Ishikawa (cell line): ENCODE results near the gene MRGPRF.

Experiments used
- CEBPB ChIP-seq: IDR thresholded peaks from 2 replicates; pipeline ENCODE4 v1.6.1; 2012
- CREB1 ChIP-seq: IDR thresholded peaks from 2 replicates; pipeline ENCODE4 v1.6.1; 2012; ENCODE audit warnings: low read depth
- EGR1 ChIP-seq: IDR thresholded peaks from 2 replicates; pipeline ENCODE4 v1.6.1; 2012
- EP300 ChIP-seq: IDR thresholded peaks from 2 replicates; pipeline ENCODE4 v1.6.1; 2012; ENCODE audit warnings: borderline replicate concordance
- FOXM1 ChIP-seq: IDR thresholded peaks from 2 replicates; pipeline ENCODE4 v1.6.1; 2012; ENCODE audit warnings: low read depth, borderline replicate concordance
- NFIC ChIP-seq: IDR thresholded peaks from 2 replicates; pipeline ENCODE4 v1.6.1; 2012
- RAD21 ChIP-seq: IDR thresholded peaks from 2 replicates; pipeline ENCODE4 v1.6.1; 2012; ENCODE audit warnings: low read depth
- REST ChIP-seq: IDR thresholded peaks from 2 replicates; pipeline ENCODE4 v1.6.1; 2012; ENCODE audit warnings: low read depth, mild to moderate bottlenecking
- TAF1 ChIP-seq: IDR thresholded peaks from 2 replicates; pipeline ENCODE4 v1.6.1; 2012; ENCODE audit warnings: low read depth, mild to moderate bottlenecking
- TCF12 ChIP-seq: IDR thresholded peaks from 2 replicates; pipeline ENCODE4 v1.6.1; 2012; ENCODE audit warnings: low read depth
- TEAD4 ChIP-seq: IDR thresholded peaks from 2 replicates; pipeline ENCODE4 v1.6.1; 2012
- USF1 ChIP-seq: IDR thresholded peaks from 2 replicates; pipeline ENCODE4 v1.6.1; 2012
- YY1 ChIP-seq: IDR thresholded peaks from 2 replicates; pipeline ENCODE4 v1.6.1; 2012; ENCODE audit warnings: low read depth
- ZBTB7A ChIP-seq: IDR thresholded peaks from 2 replicates; pipeline ENCODE4 v1.6.1; 2012; ENCODE audit warnings: low read depth
- TF ChIP-seq, protein P1 (sequence below): IDR thresholded peaks from 2 replicates; pipeline ENCODE4 v1.6.1; 2012

Gene MRGPRF

GRCh38 chr11:69040581-69041260 is 27.7 kb upstream of the MRGPRF start:
- TF ChIP-seq USF1 (peak; percentile 67), REST (no peak)

- TF ChIP-seq CEBPB (no peak), EP300 (no peak), NFIC (no peak), YY1 (no peak), TAF1 (no peak), TCF12 (no peak), EGR1 (no peak), TEAD4 (no peak), ZBTB7A (no peak), FOXM1 (no peak), USF1 (no peak), REST (no peak), RAD21 (no peak), CREB1 (no peak)
- TF ChIP-seq, protein P1, sequence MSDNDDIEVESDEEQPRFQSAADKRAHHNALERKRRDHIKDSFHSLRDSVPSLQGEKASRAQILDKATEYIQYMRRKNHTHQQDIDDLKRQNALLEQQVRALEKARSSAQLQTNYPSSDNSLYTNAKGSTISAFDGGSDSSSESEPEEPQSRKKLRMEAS = no peak
These were observed 27.0 kb upstream of the MRGPRF start for GRCh38 chr11:69040051-69040450.

DNA sequence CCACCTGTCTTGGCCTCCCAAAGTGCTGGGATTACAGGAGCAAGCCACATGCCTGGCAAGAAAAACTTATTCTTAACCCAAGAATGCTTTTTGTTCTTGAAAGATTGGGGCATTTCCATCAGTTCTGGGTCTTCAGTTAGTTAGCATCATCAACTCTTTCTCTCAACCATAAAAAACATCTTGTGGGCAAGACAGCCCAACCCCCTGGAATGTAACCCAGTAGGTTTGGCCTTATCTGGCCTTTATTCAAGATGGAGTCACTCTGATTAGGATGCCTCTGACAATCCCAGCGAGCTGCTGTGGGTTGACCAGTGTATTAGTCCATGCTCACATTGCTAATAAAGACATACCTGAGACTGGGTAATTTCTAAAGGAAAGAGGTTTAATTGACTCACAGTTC is 26.5 kb upstream of the MRGPRF start:
- TF ChIP-seq EGR1 (no peak), ZBTB7A (no peak), FOXM1 (no peak), TEAD4 (no peak), RAD21 (no peak), EP300 (no peak), USF1 (no peak), CREB1 (no peak), TAF1 (no peak), TCF12 (no peak), REST (no peak), CEBPB (no peak)
- TF ChIP-seq, protein P1 = no peak

DNA sequence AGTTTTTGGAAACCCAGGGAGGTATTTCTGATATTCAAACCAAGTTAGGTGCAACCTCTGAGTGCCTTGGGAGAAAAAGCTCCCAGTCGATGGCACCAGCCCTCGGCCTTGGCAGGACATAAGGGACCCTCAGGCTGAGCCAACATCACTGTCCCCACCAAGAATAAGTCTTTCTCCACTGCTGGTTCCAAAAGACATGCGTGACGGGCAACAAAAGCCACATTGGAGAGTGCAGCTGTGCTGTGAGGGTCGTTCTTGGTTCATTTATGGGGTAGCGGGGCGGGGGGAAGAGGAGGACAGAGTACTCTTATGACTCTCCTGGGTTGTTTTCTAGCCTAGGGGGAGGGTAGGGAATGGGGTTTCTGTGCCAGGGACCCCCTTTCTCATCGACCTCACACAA is 24.5 kb upstream of the MRGPRF start:
- TF ChIP-seq, protein P1 = no peak
- no peak for TF ChIP-seq RAD21
- no peak for TF ChIP-seq EP300
- no peak for TF ChIP-seq CEBPB
- TF ChIP-seq TEAD4 = no peak
- TF ChIP-seq FOXM1 = no peak
- TF ChIP-seq USF1 = no peak
- no peak for TF ChIP-seq CREB1
- no peak for TF ChIP-seq TCF12
- TF ChIP-seq ZBTB7A = no peak
- no peak for TF ChIP-seq YY1
- TF ChIP-seq REST = no peak
- TF ChIP-seq NFIC = no peak
- no peak for TF ChIP-seq TAF1
- no peak for TF ChIP-seq EGR1
